GM12874 (cell line): ENCODE data around the gene CLGN.
A peak's percentile ranks its signal among the peaks of the same experiment; 100 is the strongest.

Experiments used
- CTCF ChIP-seq: IDR thresholded peaks from 2 replicates; pipeline ENCODE4 v1.5.1; 2011; ENCODE audit warnings: low read depth, mild to moderate bottlenecking, control low read depth, low read length, moderate library complexity; ENCODE audit not compliant: insufficient read depth

Gene CLGN

GRCh38 chr4:140368686-140369085 is 58.8 kb downstream of the CLGN start:
- no peak for TF ChIP-seq CTCF

- TF ChIP-seq CTCF: no peak
Observed at GRCh38 chr4:140367738-140368137, 59.7 kb downstream of the CLGN start.

DNA sequence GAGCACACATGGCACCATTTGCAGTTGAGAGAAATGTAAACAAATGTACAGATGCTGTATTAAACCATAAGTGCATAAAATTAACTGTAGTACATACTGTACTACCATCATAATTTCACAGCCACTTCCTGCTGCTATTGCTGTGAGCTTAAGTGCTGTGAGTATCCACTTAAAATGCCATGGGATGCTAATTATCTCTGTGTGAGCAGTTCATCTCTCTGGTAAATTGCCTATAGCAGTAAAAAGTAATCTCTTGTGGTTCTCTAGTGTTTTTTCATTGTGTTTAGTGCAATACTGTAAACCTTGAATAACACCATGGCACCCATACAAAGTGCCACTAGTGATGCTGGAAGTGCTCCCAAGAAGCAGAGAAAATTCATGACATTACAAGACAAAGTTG is 63.9 kb downstream of the CLGN start:
- no peak for TF ChIP-seq CTCF

- TF ChIP-seq CTCF: no peak
Observed at GRCh38 chr4:140363051-140363450, 64.4 kb downstream of the CLGN start.

DNA sequence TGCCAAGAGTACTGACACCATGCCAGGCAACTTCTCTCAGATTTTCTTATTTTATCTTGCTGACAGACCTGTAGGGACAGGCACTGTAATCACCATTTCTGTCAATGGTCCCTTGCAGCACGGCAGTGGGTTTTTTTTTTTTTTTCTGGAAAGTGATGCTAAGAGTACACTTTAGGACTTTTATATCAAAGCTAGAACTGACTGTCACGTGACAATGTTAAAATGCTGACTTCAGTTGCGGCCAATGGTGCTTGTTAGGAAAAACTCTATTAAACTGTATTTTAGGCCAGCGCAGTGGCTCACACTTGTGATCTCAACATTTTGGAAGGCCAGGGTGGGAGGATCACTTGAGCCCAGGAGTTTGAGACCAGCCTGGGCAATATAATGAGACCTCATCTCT is 66.3 kb downstream of the CLGN start:
- TF ChIP-seq CTCF: no peak

- peak; percentile 75 for TF ChIP-seq CTCF
Observed at GRCh38 chr4:140359562-140360427, 67.7 kb downstream of the CLGN start.

- TF ChIP-seq CTCF: no peak
Observed at GRCh38 chr4:140358281-140358680, 69.2 kb downstream of the CLGN start.
